DMS 273 treated with DMSO at 0.1 percent for 48 hours (cell line): Measurements from ENCODE around the gene CMTM1.
"Not testable (repeated sequence)": the region's sequence is repeated elsewhere in the genome, so short reads cannot be mapped to it uniquely, and the experiment has no call there.

ENCODE experiments used
- DNase-seq: peaks from one replicate; lab custom pipeline; 2025; lab: John Stamatoyannopoulos, UW

Gene CMTM1

DNA sequence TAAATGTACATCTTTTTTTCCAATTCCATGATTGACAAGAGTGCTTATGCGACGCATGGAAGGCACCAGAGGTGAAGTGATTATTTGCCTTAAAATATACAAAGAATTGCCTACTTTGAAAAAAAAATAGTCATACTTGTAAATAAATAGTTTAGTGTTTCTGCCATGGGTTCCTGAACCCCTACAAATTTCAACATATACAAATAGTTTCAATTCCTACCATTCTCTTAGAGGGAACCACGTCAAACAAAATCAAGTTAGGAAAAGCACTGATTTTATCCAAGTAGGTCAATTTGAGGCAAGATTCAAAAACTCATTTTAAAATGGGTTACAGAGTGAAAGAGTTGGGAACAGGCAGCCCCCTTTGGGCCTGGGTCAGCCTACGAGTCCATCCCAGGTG, 49.9 kb downstream of the CMTM1 start:
- no peak for DNase-seq

DNA sequence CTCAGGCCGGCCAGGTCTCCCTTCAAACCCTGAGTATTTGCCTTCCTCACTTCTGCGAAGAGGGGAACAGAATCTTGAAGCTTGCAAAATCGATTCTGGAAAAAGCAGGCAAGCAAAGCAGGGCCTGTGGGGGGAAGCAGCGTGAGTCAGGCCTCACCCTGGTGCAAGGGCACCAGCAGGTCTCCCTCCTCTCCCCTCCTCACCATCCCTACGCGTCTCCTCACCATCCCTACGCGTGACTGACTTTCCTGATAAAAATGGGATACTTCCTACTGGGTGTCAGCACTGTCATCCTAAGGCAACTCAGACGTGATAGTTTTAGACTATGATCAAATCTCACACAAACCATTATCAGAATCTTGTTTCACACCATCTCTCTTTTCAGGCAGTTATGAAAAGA, 50.4 kb downstream of the CMTM1 start:
- no peak for DNase-seq

DNA sequence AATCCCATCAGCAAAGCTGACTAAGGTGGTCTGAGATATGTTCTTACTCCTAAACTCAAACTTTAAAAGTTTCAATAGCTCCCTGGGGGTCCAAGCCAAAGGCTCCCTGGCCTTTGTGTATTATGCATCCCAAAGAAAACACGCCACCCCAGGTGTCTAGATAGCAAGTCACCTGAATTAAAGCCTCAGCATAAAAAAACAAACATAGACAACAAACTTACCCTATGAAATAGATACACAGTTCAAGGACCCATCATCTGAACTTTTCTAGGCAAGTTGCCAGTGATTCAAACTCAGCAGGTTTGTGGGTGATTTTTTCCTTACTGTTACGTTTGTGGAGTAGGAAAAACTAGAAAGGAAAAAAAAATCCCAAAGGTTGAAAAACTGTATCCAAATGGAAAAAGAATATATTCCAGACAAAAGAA, 50.8 kb downstream of the CMTM1 start:
- DNase-seq: no peak

- DNase-seq: no peak
Observed at GRCh38 chr16:66617728-66618127, 51.5 kb downstream of the CMTM1 start.

- DNase-seq: no peak
Observed at GRCh38 chr16:66618588-66619375, 52.5 kb downstream of the CMTM1 start.

- DNase-seq: no peak
Observed at GRCh38 chr16:66619534-66620428, 53.5 kb downstream of the CMTM1 start.

GRCh38 chr16:66620429-66620795, 54.2 kb downstream of the CMTM1 start:
- DNase-seq: no peak

GRCh38 chr16:66621973-66622372, 55.7 kb downstream of the CMTM1 start:
- DNase-seq: no peak

DNA sequence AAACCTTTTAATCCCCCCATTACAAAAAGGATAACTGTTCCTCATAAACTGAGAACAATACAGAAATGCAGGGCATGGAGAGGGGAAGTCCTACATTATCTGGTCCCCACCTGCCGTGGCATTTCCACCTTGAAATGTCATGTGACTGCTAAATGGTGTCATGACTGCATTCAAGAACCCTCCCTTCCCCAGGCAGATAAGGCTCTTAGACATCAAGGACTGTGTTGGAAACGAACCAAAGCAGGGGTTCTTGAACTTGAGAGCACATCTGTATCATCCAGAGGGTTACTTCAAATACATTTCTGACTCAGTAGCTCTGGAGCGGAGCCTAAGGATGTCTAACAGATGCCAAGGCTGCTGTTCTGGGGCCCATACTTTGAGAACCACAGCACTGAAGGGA, 56.6 kb downstream of the CMTM1 start:
- DNase-seq: no peak

GRCh38 chr16:66623755-66624154, 57.5 kb downstream of the CMTM1 start:
- DNase-seq: no peak

DNA sequence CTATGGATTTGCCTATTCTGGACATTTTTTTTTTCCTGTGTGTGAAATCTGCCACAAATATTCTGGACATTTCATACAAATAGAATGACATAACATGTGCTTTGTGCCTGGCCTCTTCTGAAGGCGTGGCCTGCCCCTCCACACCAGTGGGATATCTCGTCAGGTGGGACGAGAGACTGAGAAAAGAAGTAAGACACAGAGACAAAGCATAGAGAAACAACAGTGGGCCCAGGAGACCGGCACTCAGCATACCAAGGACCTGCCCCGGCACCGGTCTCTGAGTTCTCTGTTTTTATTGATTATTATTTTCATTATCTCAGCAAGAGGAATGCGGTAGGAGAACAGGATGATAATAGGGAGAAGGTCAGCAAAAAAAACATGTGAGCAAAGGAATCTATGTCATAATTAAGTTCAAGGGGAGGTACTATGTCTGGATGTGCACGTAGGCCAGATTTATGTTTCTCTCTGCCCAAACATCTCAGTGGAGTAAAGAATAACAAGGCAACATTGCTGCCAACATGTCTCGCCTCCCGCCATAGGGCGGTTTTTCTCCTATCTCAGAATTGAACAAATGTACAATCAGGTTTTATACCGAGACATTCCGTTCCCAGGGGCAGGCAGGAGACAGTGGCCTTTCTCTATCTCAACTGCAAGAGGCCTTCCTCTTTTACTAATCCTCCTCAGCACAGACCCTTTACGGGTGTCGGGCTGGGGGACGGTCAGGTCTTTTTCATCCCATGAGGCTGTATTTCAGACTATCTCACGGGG, 61.6 kb downstream of the CMTM1 start:
- not testable (repeated sequence) for DNase-seq
